NCI-H1105 (cell line): ENCODE measurements around the gene RBBP8NL.
A peak's percentile ranks its signal among the peaks of the same experiment; 100 is the strongest.
"Not testable (repeated sequence)": the region's sequence is repeated elsewhere in the genome, so short reads cannot be mapped to it uniquely, and the experiment has no call there.

Source experiments
- DNase-seq: peaks from one replicate; lab custom pipeline; 2025; lab: John Stamatoyannopoulos, UW

RBBP8NL gene

DNA sequence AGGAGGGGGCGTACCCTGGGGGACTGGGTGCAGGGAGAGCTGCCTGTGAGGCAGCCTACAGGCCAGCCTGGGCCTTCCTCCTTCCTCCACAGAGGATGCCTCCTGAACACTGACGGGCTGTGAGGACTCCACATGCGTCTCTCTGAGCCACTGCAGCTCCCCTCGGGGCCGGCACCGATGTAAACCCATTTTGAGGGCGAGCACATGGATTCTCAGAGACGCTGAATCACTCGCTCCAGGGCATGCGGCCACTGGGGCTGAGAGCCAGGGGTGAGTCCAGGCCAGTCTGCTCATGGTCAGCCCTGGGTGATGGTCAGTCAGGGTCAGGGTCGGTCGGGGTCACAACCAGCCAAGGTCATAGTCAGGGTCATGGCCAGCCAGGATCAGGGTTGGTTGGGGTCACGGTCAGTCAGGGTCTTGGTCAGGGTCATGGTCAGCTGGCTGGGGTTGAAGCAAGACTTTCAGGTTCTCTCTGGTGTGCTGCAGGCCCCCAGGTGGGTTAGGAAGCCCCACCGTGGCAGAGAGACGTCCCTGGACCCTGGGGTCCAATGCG is 14.7 kb upstream of the RBBP8NL start:
- no peak for DNase-seq

DNA sequence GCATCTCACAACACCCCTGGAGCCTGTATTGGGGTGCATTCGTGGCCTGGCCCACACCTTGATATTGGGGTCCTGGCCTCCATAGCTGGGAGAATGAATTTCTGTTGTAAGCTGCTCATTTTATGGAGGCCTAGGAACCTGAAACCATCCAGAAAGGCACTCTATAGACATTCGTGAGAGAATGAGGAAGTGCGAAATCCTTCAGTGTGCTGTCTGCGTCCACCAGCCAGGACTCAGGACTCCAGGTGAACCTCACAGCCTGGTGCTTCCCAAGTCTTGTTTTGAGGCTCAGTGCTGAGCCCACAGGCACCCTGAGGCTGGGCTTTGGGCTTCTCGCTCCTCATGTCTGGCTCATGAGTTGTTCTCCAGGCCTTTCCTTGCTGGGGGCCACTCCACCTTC is 11.9 kb upstream of the RBBP8NL start:
- no peak for DNase-seq

DNA sequence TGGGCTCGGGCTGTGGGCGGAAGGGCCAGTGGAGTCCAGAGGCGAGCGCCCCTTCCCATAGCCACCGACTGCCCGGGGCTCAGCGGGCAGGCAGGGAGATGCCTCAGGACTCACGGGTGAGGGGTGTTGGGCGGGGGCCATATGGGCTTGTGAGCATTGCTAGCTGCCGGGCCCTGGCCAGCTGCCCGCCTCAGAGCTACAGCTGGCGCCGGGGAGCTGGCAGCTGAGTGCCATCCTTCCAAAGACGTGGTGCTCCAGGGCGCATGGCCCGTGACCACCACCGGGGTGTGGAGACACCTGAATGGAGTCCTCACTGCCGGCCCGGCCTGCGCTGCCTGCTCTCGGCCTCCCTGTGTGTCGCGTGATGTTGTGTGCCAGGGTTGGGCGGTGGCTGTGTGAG is 10.6 kb upstream of the RBBP8NL start:
- DNase-seq, result peak; percentile 85

DNA sequence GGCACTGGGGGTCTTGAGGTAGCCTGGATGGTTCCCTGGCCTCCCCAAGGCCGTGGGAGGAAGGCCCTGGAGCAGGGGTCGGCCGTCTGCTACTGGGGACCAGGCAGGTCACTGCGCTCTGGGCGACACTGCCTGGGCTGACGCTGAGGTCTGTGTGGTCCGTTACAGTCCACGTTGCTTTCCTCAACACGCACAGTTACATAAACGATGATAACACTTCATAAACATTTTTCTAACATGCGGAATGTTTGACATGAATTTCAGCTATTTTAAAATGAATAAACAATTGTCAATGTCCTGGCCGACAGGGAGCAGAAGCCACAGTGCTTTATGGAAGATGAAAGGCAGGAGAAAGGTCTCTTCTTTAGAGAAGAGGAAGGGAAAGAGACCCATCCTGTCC is 10.2 kb upstream of the RBBP8NL start:
- DNase-seq, result no peak

DNA sequence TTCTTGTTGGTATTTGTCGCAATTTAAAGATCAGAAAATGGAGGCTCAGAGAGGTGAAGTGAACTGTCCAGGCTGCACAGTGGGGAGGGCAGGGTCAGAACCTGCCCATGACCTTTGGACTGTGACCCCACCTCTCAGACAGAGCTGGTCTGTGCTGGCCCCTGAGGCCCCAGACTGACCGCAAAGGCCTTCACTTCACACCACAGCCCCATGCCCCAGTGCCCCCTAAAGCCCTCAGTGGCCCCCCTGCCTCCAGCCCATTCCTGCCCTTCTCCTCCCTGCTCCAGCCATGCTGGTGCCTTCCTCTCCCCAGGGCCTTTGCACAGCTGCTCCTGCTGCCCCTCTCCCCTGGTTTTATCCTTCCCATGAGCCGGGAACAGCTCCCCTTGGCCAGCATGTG is 9.4 kb upstream of the RBBP8NL start:
- DNase-seq, result no peak

DNA sequence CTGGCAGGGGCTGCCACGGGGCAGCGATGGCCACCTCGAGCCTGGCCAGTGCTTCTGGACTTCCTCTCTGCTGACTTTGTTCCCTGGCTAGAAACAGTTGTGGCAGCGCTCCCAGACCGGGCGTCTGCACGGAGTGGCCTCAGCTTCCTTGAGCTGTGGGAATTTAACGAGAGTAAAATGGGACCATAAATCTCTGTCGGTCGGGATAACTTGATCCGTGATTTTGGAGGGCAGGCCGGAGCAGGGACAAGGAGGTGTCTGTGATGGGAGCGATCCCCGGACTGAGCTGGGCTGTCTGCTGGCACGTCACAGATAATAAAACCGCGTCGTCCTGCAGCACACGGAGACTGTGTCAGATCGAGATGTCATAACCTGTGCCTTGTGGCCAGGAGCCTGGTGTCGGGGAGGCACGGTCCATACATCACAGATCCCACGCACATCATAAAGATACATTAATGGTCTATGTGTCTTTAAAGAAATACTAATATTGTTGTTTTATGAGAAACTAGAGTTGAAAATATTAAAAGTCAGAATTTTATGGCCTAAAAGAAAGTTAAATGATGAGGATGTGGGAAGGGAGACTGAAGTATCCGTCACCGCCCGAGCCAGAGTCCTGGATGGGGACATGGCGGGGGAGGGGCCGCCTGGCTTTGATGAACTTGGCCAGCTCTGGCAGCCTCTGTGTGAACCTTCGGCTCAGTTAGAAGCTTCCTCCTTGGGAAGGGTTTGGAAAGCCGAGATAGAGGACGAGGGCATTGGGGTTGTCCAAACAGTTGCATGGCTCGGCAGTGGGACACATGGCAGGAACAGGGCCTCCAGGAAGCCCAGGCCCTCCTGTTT is 6.5 kb upstream of the RBBP8NL start:
- DNase-seq, result no peak

DNA sequence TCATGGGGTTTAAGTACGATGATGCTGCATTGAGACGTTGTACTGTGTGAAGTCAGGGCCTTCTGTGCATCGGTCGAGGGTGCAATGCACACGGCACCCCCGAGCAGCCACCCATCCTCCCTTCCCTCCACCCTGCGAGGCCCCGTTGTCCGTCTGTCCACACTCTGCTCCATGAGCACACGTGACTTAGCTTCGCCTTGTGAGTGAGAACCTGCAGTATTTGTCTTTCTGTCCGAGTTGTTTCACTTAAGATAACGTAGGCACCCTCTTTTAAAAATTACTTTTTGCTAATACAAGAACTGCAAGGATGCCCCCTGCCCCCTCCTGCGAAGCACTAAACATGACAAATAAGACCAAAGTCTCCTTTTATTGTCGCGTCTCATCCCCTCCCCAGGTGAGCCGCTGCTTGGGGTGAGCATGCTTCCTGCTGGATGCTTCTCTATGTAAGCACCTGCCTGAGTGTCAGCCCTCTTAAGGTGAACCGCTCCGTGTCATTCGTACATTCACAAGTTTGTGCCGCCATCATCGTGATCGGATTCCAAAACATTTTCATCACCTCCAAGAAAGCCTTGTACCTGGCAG is 3.6 kb upstream of the RBBP8NL start:
- DNase-seq, result no peak

DNA sequence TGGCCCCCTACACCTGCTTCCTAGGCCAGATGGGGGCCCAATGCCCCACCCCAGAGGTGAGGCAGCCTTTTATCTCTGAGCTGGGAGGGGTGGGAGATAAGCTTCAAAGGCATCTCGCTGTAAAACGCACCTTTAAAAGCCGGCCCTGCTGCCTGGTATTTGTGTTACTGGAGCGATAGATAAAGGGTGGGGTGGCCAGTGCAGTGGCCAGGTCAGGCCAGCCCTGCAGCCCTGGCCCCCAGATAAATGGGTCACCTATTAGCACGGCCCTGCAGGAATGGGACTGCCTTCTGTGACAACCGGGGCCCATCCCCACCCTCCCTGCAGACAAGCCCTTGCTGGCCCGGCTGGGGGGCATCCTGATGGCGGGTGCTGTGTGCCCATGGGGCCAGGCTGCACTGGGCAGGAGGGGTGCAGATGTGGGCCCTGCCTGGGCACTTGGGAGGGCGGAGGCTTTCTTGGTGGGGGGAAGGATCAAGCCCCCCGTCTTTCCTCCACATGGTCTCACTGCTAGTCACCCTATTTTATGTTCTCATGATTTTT is 3.0 kb upstream of the RBBP8NL start:
- DNase-seq, result no peak

DNA sequence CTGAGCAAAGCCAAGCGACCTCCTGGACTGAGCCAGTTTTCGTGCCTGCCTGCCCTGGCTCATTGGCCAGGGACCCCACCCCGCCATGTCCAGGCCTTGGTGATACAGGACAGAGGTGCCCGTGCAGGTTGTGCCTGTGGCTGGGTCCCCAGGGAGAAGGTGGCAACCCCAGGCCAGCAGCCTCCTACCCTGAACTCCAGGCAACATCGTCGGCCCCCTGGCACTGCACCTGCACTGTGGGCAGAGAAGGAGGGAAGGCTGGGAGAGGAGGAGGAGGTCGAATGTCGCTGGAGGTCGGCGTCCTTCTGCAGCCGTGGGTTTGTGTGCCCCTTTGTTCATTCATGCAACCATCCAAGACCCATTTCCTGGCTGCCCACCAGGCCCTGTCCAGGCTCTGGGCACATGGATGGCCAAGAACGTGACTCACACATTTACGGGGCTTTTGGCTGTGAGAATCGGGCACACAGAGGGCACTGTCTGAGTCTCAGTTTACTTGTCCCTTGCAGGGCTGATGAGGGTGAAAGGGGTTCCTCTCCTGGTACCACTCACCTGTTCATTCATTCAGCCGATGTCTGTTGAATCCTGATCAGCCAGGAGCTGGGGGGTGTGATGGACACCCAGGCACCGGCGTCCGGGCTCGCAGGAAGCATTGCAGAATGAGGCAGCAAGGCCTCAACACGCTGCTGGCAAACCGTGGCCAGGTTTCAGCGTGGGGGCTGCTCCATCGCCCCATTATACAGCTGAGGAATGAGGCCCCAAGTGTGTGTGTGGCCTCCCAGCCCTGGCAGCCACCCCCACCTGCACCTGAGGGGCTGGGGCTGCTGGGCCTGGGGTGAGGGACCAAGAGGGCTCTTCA is 2.3 kb upstream of the RBBP8NL start:
- no peak for DNase-seq

DNA sequence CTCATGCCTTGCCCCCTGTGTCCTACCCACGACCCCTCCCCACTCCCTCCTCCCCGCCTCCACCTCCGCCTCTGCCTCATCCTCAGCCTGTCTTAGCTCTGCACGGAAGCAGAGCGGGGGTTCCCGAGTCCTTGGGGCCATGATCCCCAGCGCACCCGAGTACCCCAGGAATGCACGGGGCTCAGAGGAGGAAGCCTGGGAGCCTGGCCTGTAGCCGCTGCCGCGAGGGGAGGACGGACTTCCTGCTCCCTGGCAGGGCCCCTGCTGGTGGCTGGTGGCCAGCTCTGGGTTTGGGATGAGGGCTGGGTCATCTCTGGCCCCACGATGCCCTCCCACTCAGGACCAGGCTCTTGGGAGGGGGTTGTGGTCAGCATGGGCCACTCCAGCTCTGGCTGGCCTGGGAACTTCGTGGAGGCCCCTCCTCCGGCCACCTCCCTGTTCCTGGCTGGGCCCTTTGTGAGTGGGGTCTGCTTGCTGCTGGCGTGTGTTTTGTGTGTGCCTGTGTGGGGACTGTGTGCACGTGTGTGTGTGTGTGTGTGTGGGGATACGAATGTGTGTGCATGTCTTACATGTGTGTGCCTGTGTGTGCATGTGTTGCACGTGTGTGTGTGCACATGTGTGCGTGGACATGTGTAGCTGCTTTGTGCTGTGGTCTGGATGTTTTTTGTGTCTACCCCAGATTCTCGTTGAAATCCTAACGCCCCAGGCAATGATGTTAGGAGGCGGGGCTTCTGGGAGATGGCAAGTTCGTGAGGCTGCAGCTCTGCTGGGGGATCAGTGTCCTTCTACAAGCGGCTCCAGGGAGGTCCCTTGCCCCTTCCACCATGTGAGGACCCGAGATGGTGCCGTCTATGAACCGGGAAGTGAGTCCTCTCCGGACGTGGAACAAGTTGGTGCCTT is 1.3 kb upstream of the RBBP8NL start:
- DNase-seq, result no peak

DNA sequence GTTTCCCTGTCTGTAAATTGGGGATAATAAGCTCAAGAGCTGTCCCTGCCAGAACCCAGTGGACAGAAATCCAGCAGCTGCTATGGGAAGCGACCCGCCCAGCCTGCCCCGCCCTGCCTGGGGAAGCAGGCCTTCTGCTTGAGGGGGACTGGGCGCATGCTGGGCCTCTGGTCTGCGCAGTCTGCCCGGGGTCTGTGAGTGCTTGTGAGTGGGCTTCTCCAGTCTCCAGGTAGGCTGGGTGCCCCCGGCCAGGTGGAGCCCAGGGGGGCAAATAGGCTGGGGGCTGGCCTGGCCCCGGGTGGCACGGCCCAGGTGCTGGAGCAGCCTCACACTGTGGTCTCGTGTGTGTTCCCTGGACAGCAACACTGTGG is 648 bp upstream of the RBBP8NL start:
- no peak for DNase-seq

DNA sequence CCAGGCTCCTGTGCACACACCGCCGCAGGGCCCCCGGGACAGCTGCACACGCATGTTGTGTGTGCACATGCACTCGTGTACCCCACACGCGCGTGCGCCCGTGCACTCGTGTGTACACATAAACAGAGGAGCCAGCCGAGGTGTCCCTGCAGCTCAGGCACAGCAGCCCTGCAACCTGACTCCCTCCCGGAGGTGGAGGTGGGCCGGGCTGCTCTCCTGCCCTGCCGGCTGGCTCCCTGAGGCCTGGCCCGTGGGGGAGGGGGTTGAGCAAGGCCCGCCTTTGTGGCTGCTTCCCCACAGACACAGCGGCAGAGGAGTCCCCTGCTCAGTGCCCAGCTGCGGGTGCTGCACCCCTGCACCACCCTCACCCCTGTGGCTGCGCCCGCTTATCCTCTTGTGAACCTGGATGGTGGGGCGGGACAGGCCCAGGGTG is 624 bp downstream of the RBBP8NL start:
- no peak for DNase-seq

DNA sequence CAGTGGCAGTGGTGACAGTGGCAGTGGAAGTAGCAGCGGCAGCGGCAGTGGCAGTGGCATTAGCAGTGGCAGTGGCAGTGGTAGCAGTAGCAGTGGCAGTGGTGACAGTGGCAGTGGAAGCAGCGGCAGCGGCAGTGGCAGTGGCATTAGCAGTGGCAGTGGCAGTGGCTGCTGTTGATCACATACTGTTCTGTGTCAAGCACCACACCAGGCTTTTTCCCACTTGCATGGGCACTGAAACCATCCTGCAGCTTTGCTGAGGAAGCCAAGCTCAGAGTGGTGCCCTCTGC is 1.3 kb downstream of the RBBP8NL start:
- DNase-seq, result not testable (repeated sequence)

DNA sequence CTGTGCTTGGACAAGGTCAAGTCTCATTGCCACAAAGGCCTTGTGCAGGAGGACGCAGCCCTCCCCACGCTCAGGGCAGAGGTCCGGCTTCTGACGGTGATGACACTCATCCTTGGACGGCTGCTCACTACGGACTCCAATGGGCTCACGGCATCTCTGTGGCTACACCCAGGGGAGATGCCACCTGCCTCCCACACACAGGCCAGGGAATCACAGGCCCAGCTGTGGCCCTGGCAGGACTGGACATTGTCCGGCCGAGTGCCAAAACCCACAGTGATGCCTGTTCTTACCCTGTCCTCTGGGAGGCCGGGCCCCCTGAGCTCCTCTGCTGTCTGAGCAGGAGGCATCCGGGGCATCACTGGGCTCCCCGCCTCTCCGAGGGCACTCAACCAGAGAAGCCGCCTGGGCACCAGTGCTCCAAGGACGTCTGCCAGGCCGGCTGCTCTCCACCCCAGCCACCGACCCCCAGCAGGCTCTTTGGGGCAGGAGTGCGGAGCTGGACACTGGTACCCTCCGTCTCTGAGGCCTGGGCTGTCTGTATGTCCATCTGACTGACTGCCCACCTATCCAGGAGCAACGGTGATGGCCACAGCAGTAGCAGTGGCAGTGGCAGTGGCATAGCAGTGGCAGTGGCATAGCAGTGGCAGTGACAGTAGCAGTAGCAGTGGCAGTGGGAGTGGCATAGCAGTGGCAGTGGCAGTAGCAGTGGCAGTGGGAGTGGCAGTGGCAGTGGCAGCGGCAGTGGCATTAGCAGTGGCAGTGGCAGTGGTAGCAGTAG is 1.9 kb downstream of the RBBP8NL start:
- DNase-seq, result no peak

DNA sequence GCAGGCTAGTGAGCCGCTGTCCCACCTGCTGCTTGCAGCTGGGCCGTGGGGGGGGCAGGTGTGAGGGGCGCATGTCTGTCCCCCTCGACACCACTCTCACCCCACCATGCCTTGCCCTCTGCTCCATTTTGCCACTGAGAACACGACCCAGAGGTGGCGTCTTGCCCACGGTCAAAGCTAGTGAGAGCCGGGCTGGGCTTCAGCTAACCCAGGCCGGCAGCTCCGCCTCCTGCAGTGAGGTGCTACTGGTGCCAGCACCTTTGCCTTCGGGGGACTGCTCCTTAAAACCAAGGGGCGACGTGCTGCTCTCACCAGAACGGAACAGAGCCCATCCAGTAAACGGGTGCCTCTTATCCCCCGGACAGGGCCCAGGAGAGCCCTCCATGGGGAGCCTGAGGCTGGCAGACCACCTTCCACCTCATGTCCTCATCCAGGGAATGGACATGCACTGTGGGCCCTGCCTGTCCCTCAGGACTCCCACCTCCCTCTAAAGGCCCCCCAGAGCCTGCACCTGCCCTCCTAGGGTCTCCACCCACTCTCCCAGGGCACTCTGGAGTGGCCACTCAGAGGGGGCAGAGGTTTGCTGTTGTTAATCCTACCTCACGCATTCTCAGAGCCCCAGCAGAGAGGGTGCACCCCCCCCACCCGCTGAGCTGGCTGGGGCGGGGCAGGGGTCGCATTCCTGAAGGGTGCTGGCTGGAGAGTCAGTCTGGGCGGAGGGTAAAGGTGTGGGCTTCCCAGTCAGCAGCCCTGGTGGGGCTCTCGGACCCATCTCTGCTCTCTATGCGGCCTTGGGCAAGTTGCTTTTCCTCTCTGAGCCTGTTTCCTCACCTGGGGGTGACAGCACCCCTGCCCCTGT is 2.9 kb downstream of the RBBP8NL start:
- no peak for DNase-seq

DNA sequence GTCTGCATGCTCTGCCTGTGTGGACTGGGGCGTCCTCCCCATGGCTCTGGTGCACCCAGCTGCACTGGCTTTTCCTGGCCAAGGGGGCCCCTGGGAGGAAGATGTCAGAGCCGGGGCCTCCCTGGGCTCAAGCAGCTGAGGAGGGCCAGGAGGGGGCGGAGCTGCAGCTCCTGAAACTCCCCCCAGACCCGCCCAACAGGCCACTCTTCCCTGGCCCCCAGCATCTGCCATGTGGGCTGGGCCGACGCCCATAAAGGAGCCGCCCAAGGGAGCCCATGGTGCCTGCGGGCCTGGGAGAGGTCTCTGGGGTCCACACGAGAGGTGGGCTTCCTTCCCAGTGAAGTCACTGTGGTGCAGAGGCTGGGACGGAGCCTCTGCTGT is 4.0 kb downstream of the RBBP8NL start:
- no peak for DNase-seq

DNA sequence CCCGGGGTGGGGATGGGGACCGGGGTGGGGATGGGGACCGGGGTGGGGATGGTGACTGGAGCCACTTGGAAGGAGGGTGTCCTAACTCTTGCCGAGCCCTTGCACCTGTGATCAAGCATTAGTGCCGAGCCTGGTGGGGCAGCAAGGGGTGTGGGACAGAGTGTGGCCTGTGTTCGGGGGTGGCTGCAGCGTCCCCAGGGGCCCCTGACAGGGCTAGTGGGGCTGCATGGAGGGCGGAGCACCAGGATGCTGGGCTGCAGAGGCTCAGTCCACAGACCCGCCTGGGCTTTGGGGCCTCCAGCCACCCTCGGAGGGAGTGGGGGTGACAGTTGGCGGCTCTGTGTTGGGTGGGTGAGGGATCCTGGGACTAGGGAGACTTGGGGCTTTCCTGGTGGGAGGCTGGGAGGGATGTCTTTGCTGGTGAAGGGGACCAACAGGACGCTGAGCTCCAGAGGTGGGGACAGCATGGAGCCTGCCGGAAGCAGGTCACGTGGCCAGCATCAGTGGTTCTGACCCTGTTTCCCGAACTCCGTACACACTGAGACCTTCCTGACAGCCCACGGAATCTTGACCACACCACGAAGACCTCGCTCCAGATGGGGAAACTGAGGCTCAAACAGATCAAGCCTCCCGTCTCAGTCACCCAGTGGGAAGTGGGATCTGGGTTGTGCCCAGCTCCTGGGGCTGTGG is 4.6 kb downstream of the RBBP8NL start:
- no peak for DNase-seq

DNA sequence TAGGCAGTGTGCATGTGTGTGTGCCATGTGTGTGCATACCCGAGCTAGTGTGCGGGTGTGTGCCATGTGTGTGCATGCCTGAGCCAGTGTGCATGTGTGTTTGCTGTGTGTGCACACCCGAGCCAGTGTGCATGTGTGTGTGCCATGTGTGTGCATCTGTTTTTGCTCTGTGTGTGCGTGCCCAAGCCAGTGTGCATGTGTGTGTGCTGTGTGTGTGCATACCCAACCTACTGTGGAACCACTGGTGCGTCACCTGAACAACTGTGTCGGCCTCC is 5.7 kb downstream of the RBBP8NL start:
- no peak for DNase-seq
